Measurements from ENCODE around the gene BTG1. TPM values are rescaled to one million over a fixed set of nuclear protein-coding genes. Genes with fewer than 3 reads are reported as not detected.

Gene BTG1, protein sequence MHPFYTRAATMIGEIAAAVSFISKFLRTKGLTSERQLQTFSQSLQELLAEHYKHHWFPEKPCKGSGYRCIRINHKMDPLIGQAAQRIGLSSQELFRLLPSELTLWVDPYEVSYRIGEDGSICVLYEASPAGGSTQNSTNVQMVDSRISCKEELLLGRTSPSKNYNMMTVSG
- total RNA-seq (2014; rRNA removed; shearing (Covaris generic)), result 12.5 and 18.5 TPM in 2 replicates
- polyA plus RNA-seq (2015; cell fraction: cytosol; rRNA removed), result 37.8 and 41.0 TPM in 2 replicates
- polyA plus RNA-seq (2015; cell fraction: nucleus; rRNA removed), result 17.1 and 31.5 TPM in 2 replicates

DNA sequence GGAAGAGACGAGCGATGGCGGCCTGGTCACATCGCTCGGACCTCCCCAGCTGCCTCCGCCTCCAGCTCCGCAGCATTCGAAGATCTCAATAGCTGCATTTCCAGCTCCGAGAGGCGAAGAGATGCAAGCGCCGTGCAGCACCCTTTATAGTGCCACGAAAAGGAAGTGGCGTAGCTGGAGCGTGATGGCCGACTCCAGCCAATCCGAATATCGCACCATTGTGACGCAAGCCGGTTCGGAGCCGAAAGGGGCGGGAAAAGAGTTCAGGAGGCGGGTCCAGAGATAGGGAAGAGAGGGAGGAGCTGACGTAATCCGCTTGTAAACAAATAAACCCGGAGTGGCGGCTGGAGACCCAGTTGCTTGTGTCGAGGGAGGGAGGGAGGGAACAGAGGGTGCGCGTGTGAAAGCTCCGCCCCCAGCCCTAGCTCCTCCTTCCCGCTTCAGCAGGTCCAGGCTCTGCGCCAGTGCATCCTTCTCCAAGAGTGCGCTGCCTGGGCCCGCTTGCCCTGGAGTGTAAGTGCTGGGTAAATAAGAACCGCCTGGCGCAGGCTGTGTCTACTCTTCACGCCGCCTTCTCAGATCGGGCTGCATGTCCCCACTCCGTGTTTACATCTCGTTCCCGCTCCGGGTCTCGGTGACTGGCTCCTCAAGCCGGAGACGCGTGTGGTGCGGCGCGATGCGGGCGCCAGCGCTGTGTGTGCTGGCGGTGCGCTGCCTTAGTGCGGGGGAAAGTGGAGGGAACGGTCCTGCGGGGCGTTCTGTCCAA, at the start of gene BTG1:
Gene BTG1, minus strand, starts transcription at position 116 of the 766 bp plus-strand sequence. CDS start 311 bp downstream, outside the sequence.
- peak; percentile 100 for DNase-seq (ENCODE audit: low read depth, low spot score)
- in situ Hi-C loops (cut with HindIII; ENCODE audit: low pct_unique_long_range_greater_than_20kb, low sequenced_read_pairs), result no loop called here

- in situ Hi-C loops (cut with HindIII; ENCODE audit: low pct_unique_long_range_greater_than_20kb, low sequenced_read_pairs), result no loop called here
- no peak for DNase-seq (ENCODE audit: low read depth, low spot score)
Measured at GRCh38 chr12:92194561-92194960, 48.9 kb upstream of the BTG1 start.

GRCh38 chr12:92193846-92194245, 48.2 kb upstream of the BTG1 start:
- DNase-seq (ENCODE audit: low read depth, low spot score), result no peak

GRCh38 chr12:92193063-92193462, 47.4 kb upstream of the BTG1 start:
- in situ Hi-C loops (cut with HindIII; ENCODE audit: low pct_unique_long_range_greater_than_20kb, low sequenced_read_pairs), result no loop called here
- DNase-seq (ENCODE audit: low read depth, low spot score), result no peak

More at GRCh38 chr12:92193846-92194245, 48.2 kb upstream of the BTG1 start:
- in situ Hi-C loops (cut with HindIII; ENCODE audit: low pct_unique_long_range_greater_than_20kb, low sequenced_read_pairs), result no loop called here

DNA sequence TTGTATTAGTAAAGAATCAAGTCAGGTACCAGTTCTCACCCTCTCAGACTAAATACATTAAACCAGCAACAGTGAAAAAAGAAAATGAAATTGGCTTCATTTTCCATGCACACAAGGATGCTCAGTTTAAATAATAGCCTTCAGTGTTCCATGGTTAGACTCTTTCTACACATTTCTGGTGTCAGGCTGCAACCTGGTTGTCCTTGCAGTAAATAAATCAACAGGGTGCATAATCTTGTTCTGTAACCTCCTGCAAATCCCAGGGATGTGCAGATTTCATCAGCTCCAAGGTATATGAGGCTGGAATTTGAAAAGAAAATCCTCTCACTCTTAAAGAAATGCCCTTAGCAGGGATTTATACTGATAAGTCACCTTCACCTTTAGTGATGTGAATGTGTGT, 46.7 kb upstream of the BTG1 start:
- in situ Hi-C loops (cut with HindIII; ENCODE audit: low pct_unique_long_range_greater_than_20kb, low sequenced_read_pairs), result no loop called here
- no peak for DNase-seq (ENCODE audit: low read depth, low spot score)

GRCh38 chr12:92191061-92191460, 45.4 kb upstream of the BTG1 start:
- DNase-seq (ENCODE audit: low read depth, low spot score), result no peak
- in situ Hi-C loops (cut with HindIII; ENCODE audit: low pct_unique_long_range_greater_than_20kb, low sequenced_read_pairs), result no loop called here

GRCh38 chr12:92188517-92189188, 43.0 kb upstream of the BTG1 start:
- DNase-seq (ENCODE audit: low read depth, low spot score), result no peak
- in situ Hi-C loops (cut with HindIII; ENCODE audit: low pct_unique_long_range_greater_than_20kb, low sequenced_read_pairs), result no loop called here

DNA sequence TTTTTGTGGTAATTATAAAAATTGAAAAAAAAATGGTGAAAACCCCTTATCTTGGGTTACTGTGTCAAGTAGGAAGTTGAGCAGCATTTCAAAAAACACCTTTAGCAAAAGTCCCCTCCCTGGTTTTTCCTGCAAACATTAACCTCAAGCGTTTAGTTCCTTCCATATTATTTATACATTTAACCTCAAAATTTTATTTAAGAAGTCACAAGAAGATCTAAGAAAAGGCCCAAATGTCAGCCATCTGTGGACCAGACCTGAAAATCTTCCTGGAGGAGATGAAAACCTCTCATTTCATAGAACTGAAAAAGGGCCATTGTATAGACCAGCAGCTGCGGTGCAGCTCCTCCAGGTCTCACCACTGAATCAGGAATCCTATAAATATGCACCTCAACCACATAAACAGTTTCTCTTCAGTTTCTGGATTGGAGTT, 40.4 kb upstream of the BTG1 start:
- DNase-seq (ENCODE audit: low read depth, low spot score), result no peak
- in situ Hi-C loops (cut with HindIII; ENCODE audit: low pct_unique_long_range_greater_than_20kb, low sequenced_read_pairs), result no loop called here

DNA sequence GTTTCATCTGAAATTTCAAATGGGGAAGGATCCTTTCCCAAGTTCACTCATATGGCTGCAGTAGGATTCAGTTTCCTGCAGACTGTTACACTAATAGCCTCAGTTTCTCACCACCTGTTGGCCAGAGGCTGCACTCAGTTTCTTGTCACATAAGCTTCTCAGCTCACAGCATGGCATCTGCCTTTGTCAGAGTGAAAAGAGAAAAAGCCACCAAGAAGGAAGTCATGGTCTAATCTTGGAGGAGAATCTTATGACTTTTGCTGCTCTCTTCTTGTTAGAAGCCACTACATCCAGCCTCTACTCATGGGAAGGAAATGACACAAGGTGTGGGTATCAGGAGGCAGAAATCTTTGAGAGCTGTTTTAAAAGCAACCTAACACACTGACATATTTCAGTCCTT, 39.4 kb upstream of the BTG1 start:
- DNase-seq (ENCODE audit: low read depth, low spot score), result no peak
- in situ Hi-C loops (cut with HindIII; ENCODE audit: low pct_unique_long_range_greater_than_20kb, low sequenced_read_pairs), result no loop called here

DNA sequence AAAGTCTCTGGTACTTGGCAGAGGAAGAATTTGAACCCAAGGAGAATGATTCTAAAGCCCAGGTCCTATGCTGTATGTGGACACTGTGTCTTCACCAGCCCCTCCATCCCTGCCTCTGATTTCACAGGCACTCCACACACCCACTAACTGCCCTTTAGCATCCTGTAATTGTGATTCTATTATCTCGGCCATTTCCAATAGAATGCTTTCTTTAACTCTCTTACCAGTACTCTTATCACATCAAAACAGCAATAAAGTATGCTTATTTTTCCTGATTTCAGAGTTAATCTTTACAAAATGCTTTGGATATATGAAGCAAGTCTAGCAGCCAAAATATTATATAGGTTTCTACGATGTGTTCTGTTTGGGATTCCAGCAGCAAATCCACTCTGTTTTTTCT, 37.9 kb upstream of the BTG1 start:
- in situ Hi-C loops (cut with HindIII; ENCODE audit: low pct_unique_long_range_greater_than_20kb, low sequenced_read_pairs), result no loop called here
- no peak for DNase-seq (ENCODE audit: low read depth, low spot score)

- in situ Hi-C loops (cut with HindIII; ENCODE audit: low pct_unique_long_range_greater_than_20kb, low sequenced_read_pairs), result no loop called here
- no peak for DNase-seq (ENCODE audit: low read depth, low spot score)
Measured at GRCh38 chr12:92178340-92178739, 32.7 kb upstream of the BTG1 start.

DNA sequence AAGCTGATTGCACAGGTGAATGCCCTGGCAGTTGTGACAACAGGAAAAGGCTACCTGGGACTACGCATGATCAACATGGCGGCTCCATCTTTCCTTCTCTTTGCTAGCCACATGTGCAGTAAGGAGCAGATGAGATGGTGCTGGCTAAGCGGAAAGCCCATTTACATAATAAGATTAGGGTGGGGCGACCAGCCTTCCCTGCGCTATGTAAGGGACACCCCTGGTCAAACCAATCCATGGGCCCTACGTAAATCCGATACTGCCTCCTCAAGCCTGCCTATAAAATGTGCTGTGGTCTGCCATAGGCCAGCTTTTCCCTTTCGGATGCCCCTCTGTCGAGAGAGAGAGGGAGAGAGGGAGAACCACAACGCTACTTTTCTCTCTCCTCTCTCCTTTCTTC, 31.0 kb upstream of the BTG1 start:
- in situ Hi-C loops (cut with HindIII; ENCODE audit: low pct_unique_long_range_greater_than_20kb, low sequenced_read_pairs), result no loop called here
- DNase-seq (ENCODE audit: low read depth, low spot score), result no peak

DNA sequence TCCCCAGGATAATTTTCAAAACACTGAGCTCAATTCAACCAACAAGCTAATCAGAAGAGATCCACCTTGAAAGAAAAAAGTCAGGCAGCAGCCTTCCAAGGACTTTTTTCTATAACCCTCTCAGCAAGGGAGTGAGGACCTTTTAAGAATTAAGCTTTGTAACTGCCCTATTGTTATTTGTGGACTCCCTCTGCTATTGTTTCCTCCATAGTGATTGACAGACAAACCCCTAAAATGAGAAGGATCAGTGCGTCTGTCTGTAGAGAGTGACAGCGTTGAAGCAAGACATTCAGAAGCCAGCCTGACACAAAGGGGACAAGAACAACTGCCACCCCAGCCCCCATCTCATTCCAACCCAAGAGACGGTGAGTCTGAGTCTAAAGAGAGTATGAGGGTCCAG, 30.3 kb upstream of the BTG1 start:
- DNase-seq (ENCODE audit: low read depth, low spot score), result no peak

DNA sequence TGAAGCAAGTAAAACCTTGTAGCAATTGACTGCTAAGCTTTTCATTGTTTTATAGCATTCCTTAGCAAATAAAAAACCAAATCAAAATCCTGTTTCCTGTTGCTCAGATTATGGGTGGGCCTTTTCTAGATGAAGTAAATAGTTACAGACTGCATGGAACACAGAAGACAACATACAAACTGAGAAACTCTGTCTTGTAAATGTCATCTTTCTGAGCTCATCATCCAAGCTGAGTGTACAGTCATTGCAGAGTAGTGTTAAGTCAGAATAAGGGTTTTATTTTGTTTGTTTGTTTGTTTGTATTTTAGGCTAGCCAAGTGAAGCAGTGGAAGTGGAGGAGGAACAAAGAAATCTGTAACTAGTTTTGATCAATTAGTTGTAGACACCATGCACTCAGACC, 24.4 kb upstream of the BTG1 start:
- in situ Hi-C loops (cut with HindIII; ENCODE audit: low pct_unique_long_range_greater_than_20kb, low sequenced_read_pairs), result no loop called here
- DNase-seq (ENCODE audit: low read depth, low spot score), result no peak

More for the DNA sequence above, 30.3 kb upstream of the BTG1 start:
- in situ Hi-C loops (cut with HindIII; ENCODE audit: low pct_unique_long_range_greater_than_20kb, low sequenced_read_pairs), result no loop called here

DNA sequence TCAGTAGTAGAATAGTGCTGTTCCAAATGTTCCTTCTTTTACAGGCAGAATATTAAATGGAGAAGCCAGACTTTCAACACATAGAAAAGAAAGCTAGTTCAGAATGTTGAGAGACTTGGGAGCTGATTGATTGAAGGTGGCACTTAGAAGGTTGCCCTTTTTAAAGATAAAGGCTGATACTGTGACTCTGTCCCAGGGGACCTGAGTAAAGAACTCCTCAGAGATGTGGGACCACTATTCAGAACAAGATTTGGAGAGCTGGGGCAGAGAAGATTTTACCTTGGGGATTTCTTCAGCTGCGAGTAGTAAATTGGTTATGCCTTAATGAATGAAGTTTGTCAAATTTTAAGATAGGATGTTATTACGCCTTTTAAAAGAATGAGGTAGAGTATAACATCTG, 21.4 kb upstream of the BTG1 start:
- DNase-seq (ENCODE audit: low read depth, low spot score), result no peak
- in situ Hi-C loops (cut with HindIII; ENCODE audit: low pct_unique_long_range_greater_than_20kb, low sequenced_read_pairs), result no loop called here

DNA sequence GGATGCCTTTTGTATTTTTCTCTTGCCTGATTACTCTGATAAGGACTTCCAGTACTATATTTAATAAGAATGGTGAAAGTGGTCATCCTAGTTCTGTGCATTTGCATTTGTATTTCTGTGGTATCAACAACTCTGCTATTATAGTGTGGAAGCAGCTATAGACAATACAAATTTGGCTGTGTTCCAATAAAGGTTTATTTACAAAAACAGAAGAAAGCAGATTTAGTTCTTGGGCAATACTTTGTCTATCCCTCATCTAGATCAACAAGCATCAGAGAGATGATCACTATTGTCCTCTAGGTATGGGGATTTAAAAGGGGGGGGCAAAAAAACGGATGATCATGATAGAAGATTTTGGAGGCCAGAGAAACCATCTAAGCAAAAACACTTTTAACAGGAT, 19.1 kb upstream of the BTG1 start:
- in situ Hi-C loops (cut with HindIII; ENCODE audit: low pct_unique_long_range_greater_than_20kb, low sequenced_read_pairs), result no loop called here
- no peak for DNase-seq (ENCODE audit: low read depth, low spot score)

- no peak for DNase-seq (ENCODE audit: low read depth, low spot score)
- in situ Hi-C loops (cut with HindIII; ENCODE audit: low pct_unique_long_range_greater_than_20kb, low sequenced_read_pairs), result no loop called here
Measured at GRCh38 chr12:92162079-92162478, 16.4 kb upstream of the BTG1 start.

- DNase-seq (ENCODE audit: low read depth, low spot score), result peak; percentile 60
- in situ Hi-C loops (cut with HindIII; ENCODE audit: low pct_unique_long_range_greater_than_20kb, low sequenced_read_pairs), result no loop called here
Measured at GRCh38 chr12:92158796-92159439, 13.3 kb upstream of the BTG1 start.

Data from SK-MEL-5 (cell line).